Stomach (tissue), 9 donors: Measurements from ENCODE around the gene PKIB. TPM values are rescaled to one million over a fixed set of nuclear protein-coding genes. Genes with fewer than 3 reads are reported as not detected.

ENCODE experiments used
- DNase-seq, 2 donors: peaks; one replicate each; pipeline versions ENCODE4 v3.0.0 to v3.0.0-alpha.2; 2013 to 2019
- H3K27ac ChIP-seq, 5 donors: fragments of 200-600 bp in 4 of 5; sonication (generic) in 4 of 5; one replicate each; pipeline ENCODE4 v1.5.1; 2013 to 2019; ENCODE audit warnings: mild to moderate bottlenecking in 1 of 5, moderate library complexity in 1 of 5
- H3K27me3 ChIP-seq, 3 donors: fragments of 200-600 bp; sonication (generic); one replicate each; pipeline ENCODE4 v1.5.1; 2017 to 2019; ENCODE audit warnings: mixed run types in 1 of 3
- H3K36me3 ChIP-seq, 4 donors: fragments of 200-600 bp; sonication (generic); 1 replicate in 3 of 4; 2 replicates in 1 of 4; pipeline ENCODE4 v1.5.1; 2016 to 2019
- H3K4me1 ChIP-seq, 4 donors: fragments of 200-600 bp; sonication (generic); one replicate each; pipeline ENCODE4 v1.5.1; 2016 to 2019
- H3K4me3 ChIP-seq, 4 donors: fragments of 200-600 bp; sonication (generic) in 3 of 4; one replicate each; pipeline ENCODE4 v1.5.1; 2016 to 2019; ENCODE audit warnings: mild to moderate bottlenecking in 1 of 4
- H3K9me3 ChIP-seq, 4 donors: fragments of 200-600 bp; sonication (generic); one replicate each; pipeline ENCODE4 v1.5.1; 2016 to 2019
- CTCF ChIP-seq, 7 experiments: fragments of 450-650 bp in 4 of 7; fragments of 200-600 bp in 3 of 7; sonication (generic) in 3 of 7; IDR thresholded peaks; one replicate each; pipeline ENCODE4 v1.5.1; 2016 to 2019; ENCODE audit warnings: antibody characterized with exemption in 7 of 7, control low read depth in 2 of 7, mild to moderate bottlenecking in 1 of 7
- EP300 ChIP-seq: sonication (generic); formaldehyde crosslinking; IDR thresholded peaks from one replicate; pipeline ENCODE4 v1.6.1; 2017; ENCODE audit warnings: antibody characterized with exemption
- POLR2A ChIP-seq, 4 donors: fragments of 450-650 bp; IDR thresholded peaks; one replicate each; pipeline ENCODE4 v1.6.1; 2016; ENCODE audit warnings: antibody characterized with exemption in 4 of 4, control low read depth in 2 of 4, mild to moderate bottlenecking in 1 of 4, moderate library complexity in 1 of 4
- POLR2AphosphoS5 ChIP-seq, 3 donors: sonication (generic); formaldehyde crosslinking; IDR thresholded peaks; one replicate each; pipeline ENCODE4 v1.6.1; 2016; ENCODE audit warnings: antibody characterized with exemption in 3 of 3
- WGBS, 5 donors: extraction: QIAGEN DNeasy Blood & Tissue Kit in 3 of 5; methylation state at CpG; one replicate each; pipeline versions ENCODE4 v1.1.5 to v1.1.7; 2013 to 2018; 5-methylcytosine and 5-hydroxymethylcytosine counted together
- intact Hi-C: fragments of 100-400 bp; cut with DNase I; formaldehyde crosslinking; loops from one replicate; pipeline ENCODE4 v1.15.1; 2023; ENCODE audit warnings: low total_unique reads
- polyA plus RNA-seq, 3 donors: library from polyadenylated mRNA; stranded (reverse); fragments of 200-250 nt; gene quantifications; one replicate each; pipeline ENCODE4 v1.2.3, GENCODE V29; 2013
- total RNA-seq, 5 donors: library from RNA; depleted of rRNA; stranded (reverse); fragments of >200 nt; gene quantifications; one replicate each; pipeline versions ENCODE4 v1.1.0 to v1.2.3, GENCODE V29; 2014 to 2016
- donor health status: healthy with polysubstance abuse.
- donor health status: Bipolar disorder and iron deficiency.
- donor health status: healthy.

Gene PKIB
- total and polyA plus RNA-seq, 8 donors = 7.6 to 128 (median 26.4) TPM

- Histone ChIP-seq H3K27me3 (no peaks in the 10 kb centered on the region), H3K4me3 (no peak overlapping the region), H3K27ac (no peak overlapping the region), H3K36me3 (no peaks in the 10 kb centered on the region), H3K4me1 (no peaks in the 10 kb centered on the region), H3K9me3 (no peaks in the 10 kb centered on the region)
- DNase-seq = peak in 1 of 2 donors; percentile 20
- intact Hi-C loops = no loop called here
- WGBS, 5 donors = 28 to 59% (median 52%) methylated on average over 2 of the region's 2 CpGs
- TF ChIP-seq EP300 = no peak
- no peak for TF ChIP-seq CTCF (IDR thresholded peaks at IDR 0.05)
- no peak for TF ChIP-seq POLR2AphosphoS5 (IDR thresholded peaks at IDR 0.05)
- TF ChIP-seq POLR2A (IDR thresholded peaks at IDR 0.05) = no peak
These were observed 107.1 kb downstream of the PKIB start for GRCh38 chr6:122717350-122717749.

- WGBS, 5 donors = 73 to 86% (median 79%) methylated on average over 4 of the region's 4 CpGs
- H3K9me3 ChIP-seq = no peaks in the 10 kb centered on the region
- H3K27ac ChIP-seq = no peak overlapping the region
- no peaks in the 10 kb centered on the region for H3K36me3 ChIP-seq
- TF ChIP-seq POLR2AphosphoS5 (IDR thresholded peaks at IDR 0.05) (no peak), EP300 (no peak), POLR2A (IDR thresholded peaks at IDR 0.05) (no peak), CTCF (IDR thresholded peaks at IDR 0.05) (no peak)
- no peak for DNase-seq
- no peak overlapping the region for H3K4me3 ChIP-seq
- H3K27me3 ChIP-seq = no peaks in the 10 kb centered on the region
- intact Hi-C loops = no loop called here
- H3K4me1 ChIP-seq = no peaks in the 10 kb centered on the region
These were observed 108.4 kb downstream of the PKIB start for GRCh38 chr6:122718616-122719015.

- Histone ChIP-seq H3K4me1 (no peaks in the 10 kb centered on the region), H3K9me3 (no peaks in the 10 kb centered on the region), H3K4me3 (no peak overlapping the region), H3K27ac (no peak overlapping the region), H3K27me3 (no peaks in the 10 kb centered on the region), H3K36me3 (no peaks in the 10 kb centered on the region)
- intact Hi-C loops = no loop called here
- TF ChIP-seq POLR2A (IDR thresholded peaks at IDR 0.05) (no peak), CTCF (IDR thresholded peaks at IDR 0.05) (no peak), EP300 (no peak), POLR2AphosphoS5 (IDR thresholded peaks at IDR 0.05) (no peak)
- no peak for DNase-seq
These were observed 109.0 kb downstream of the PKIB start for GRCh38 chr6:122719176-122719575.

GRCh38 chr6:122722746-122723145 lies 112.5 kb downstream of the PKIB start:
- no peaks in the 10 kb centered on the region for H3K27me3 ChIP-seq
- H3K4me3 ChIP-seq = no peak overlapping the region
- H3K9me3 ChIP-seq = no peaks in the 10 kb centered on the region
- WGBS, 5 donors = 76 to 84% (median 79%) methylated on average over 4 of the region's 4 CpGs
- DNase-seq = no peak
- H3K27ac ChIP-seq = no peak overlapping the region
- TF ChIP-seq POLR2A (IDR thresholded peaks at IDR 0.05) (no peak), CTCF (IDR thresholded peaks at IDR 0.05) (no peak), EP300 (no peak), POLR2AphosphoS5 (IDR thresholded peaks at IDR 0.05) (no peak)
- no peaks in the 10 kb centered on the region for H3K4me1 ChIP-seq
- H3K36me3 ChIP-seq = no peaks in the 10 kb centered on the region
- intact Hi-C loops = no loop called here
